Astrocyte (in vitro differentiated cells and primary cell): ENCODE results near the gene CLMN.

Experiments used
- CTCF ChIP-seq: IDR thresholded peaks from 2 replicates; pipeline ENCODE4 v1.5.1; 2011; ENCODE audit warnings: low read depth, mild to moderate bottlenecking, inconsistent platforms, low read length, moderate library complexity; ENCODE audit not compliant: insufficient read depth
- EZH2 ChIP-seq: IDR thresholded peaks from 2 replicates; pipeline ENCODE4 v1.6.1; 2012; ENCODE audit warnings: mild to moderate bottlenecking, low read length, inconsistent platforms; ENCODE audit not compliant: insufficient read depth

- TF ChIP-seq CTCF (no peak), EZH2 (no peak)
Measured at GRCh38 chr14:95245334-95245733, 74.4 kb downstream of the CLMN start.
